ENCODE data around the gene CD86.
"Not testable (repeated sequence)": the region's sequence is repeated elsewhere in the genome, so short reads cannot be mapped to it uniquely, and the experiment has no call there.

CD86 gene

GRCh38 chr3:122151480-122151879 lies 96.3 kb downstream of the CD86 start:
- no peak for DNase-seq (ENCODE audit: low spot score)

GRCh38 chr3:122164983-122165382 lies 109.8 kb downstream of the CD86 start:
- DNase-seq (ENCODE audit: low spot score) = not testable (repeated sequence)

GRCh38 chr3:122167630-122168029 lies 112.5 kb downstream of the CD86 start:
- no peak for DNase-seq (ENCODE audit: low spot score)

- DNase-seq (ENCODE audit: low spot score) = no peak
These were observed 112.9 kb downstream of the CD86 start for GRCh38 chr3:122168044-122168443.

- no peak for DNase-seq (ENCODE audit: low spot score)
These were observed 114.7 kb downstream of the CD86 start for GRCh38 chr3:122169911-122170310.
